Measurements from ENCODE around the gene CASP5.
A peak's percentile ranks its signal among the peaks of the same experiment; 100 is the strongest.
"Not testable (repeated sequence)": the region's sequence is repeated elsewhere in the genome, so short reads cannot be mapped to it uniquely, and the experiment has no call there.

CASP5 gene

DNA sequence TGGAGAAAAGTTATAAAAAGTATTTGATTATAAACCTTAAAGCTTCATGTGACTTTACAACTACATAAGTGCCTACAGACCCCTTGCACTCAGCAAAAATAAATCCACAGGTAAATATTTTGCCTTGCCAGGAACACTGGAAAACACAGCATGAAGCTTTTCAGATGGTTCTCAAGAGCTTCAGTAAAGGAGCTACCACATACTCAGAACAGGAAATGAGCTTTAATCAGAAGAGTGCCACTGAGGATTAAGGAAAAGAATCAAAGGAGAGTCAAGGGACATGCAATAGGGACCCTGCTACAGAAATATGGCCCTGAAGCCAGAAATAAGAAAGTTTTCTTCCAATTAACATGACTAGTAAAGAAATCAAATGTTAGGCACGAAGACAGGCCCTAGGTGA is 10.8 kb upstream of the CASP5 start:
- DNase-seq (ENCODE audit: low read depth, low spot score): no peak

DNA sequence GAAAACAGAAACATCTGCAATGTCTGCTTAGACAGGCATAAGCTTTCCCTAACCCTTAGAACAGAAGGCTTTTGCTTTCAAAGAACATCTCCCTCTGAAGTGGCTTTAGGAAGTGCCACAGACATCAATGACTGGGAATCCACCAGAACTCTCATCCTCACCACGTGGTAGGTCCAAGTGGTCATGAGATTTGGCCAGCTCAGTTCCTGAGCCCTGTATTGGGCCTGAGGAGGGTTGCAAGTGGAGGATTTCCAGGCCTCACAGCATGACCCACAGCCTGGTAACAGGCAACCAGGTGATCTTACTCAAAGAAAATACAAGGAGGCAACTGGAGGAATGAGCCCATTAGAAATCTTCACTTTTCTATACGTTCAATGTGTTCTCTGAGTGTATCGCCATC is 10.4 kb upstream of the CASP5 start:
- no peak for DNase-seq (ENCODE audit: low read depth, low spot score)

GRCh38 chr11:105032495-105032894 is 9.5 kb upstream of the CASP5 start:
- no peak for DNase-seq (ENCODE audit: low read depth, low spot score)

- DNase-seq (ENCODE audit: low read depth, low spot score): no peak
These were observed 4.7 kb upstream of the CASP5 start for GRCh38 chr11:105027678-105028077.

- no peak for DNase-seq (ENCODE audit: low read depth, low spot score)
These were observed 1.4 kb upstream of the CASP5 start for GRCh38 chr11:105024394-105024793.

DNA sequence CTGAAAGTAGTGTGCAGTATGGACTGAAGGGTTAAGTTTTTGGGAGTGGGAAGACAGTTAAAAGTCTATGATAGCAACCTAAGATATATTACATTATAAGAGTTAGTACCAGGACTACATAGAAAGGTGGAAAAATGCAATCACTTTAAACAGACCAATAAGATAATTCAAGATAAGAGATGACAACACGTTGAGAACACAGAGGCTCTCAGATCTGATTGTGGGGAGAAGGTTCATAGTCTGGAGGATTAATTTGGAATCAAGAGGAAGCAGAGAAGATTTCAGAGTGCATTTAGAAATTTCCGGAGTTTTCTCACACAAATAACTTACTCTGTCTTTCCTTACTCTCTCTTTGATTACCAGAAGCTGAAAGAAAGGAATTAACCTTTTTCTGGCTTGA is 441 bp downstream of the CASP5 start:
- no peak for DNase-seq (ENCODE audit: low read depth, low spot score)

DNA sequence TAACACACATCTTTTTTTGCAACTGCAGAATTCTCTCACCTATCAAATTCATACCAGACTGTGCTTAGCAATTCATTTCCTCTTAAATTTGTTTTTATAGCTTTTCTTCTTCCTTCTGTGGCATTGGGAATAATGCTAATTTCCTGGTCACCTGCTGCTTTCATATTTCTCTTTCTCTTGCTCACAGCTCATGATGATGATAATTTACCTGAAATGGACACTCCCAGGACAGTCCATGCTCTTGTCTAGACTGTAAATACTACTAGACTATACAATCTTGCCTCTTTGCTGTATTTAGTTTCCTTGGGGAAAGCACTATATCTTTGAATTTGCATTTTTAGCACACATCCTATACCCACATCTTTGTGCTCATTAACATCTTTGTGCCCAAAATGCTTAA is 15.5 kb downstream of the CASP5 start:
- no peak for DNase-seq (ENCODE audit: low read depth, low spot score)

GRCh38 chr11:105005451-105005845 is 17.5 kb downstream of the CASP5 start:
- DNase-seq (ENCODE audit: low read depth, low spot score): no peak

DNA sequence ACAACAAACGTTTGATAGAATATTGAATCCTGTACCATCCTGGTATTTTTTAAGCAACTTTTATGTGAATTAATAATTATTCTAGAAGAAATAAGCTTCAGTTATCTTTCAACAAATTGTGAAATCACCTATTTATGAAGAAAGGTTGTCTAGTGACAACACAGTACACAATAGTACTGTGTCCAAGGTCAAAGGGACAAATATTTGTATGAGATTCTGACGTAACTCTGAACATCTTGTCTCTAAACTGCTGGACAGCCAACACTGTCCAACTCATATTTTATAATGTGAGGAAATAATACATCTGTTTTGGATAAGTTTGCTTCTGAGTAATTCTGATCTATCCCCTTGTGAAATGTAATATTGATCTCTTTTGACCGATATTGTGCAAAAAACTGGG is 18.9 kb downstream of the CASP5 start:
- no peak for DNase-seq (ENCODE audit: low read depth, low spot score)

DNA sequence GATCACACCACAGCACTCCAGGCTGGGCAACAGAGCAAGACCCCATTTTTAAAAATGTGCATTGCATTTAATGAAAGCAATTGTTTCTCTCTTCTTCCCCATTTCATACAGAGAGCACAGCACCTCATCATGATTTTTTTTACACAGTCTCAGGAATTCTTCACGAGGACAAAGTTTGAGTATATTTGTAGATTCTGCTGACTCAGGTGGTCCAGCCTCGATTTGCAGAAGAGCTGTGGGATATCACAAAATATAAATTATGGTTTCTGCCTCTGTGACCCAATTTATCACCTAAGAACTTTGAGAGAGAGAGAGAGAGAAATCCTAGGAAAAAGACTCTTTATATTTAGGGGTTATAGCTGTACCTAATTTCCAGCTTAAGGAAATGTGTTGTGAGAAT is 19.8 kb downstream of the CASP5 start:
- no peak for DNase-seq (ENCODE audit: low read depth, low spot score)

GRCh38 chr11:105000797-105001196 is 22.2 kb downstream of the CASP5 start:
- no peak for DNase-seq (ENCODE audit: low read depth, low spot score)

DNA sequence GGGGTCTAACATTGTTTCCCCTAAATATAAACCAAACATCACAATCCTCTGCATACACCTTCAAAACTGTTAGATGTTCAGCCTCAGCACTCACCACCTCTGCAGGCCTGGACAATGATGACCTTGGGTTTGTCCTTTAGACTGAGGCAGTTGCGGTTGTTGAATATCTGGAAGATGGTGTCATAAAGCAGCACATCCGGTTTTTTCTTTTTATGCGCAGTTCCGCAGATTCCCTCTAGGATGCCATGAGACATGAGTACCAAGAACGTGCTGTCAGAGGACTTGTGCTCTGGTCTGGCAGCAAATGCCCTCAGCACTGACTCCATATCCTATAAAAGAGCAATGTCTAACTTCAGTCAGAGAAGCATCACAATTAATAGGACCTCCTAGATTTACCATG is 22.8 kb downstream of the CASP5 start:
- DNase-seq (ENCODE audit: low read depth, low spot score): no peak

GRCh38 chr11:104999721-105000120 is 23.2 kb downstream of the CASP5 start:
- no peak for DNase-seq (ENCODE audit: low read depth, low spot score)

- DNase-seq (ENCODE audit: low read depth, low spot score): no peak
These were observed 25.7 kb downstream of the CASP5 start for GRCh38 chr11:104997288-104997687.

DNA sequence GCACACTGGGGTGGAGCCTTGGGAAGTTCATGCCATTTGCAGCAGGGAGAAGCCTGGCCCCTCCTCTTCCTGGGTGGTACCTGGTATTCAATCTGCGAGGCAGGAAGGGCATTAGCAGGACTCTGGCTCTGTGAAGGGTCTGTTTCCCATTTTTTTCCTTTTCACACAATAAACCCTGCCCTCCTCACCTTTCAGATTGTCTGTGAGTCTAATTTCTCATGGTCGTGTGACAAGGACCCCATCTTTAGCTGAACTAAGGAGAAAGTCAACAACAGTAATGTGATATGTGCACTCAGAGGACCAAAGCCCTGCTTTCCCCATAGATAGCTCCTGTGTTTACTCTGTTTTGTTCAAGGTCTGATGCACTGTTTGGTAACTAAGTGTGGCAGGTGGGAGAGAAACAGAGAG is 28.0 kb downstream of the CASP5 start:
- no peak for DNase-seq (ENCODE audit: low read depth, low spot score)

DNA sequence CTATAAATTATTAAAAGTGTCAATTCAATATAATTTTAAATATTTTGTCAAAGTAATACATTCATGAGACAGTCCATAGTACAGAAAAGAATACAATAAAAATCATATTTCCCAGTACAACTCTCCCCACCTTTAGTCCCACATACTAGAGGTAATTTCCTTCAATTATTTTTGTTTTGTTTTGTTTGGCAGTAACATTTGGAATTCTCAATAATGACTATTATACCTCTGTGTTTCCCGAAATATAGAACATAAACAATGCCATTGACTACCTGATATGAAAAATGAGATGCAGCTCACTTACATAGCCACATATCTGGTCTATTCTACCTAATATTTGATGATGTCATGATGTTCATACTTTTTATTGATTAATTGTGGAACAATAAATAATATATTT is 30.2 kb downstream of the CASP5 start:
- DNase-seq (ENCODE audit: low read depth, low spot score): no peak

DNA sequence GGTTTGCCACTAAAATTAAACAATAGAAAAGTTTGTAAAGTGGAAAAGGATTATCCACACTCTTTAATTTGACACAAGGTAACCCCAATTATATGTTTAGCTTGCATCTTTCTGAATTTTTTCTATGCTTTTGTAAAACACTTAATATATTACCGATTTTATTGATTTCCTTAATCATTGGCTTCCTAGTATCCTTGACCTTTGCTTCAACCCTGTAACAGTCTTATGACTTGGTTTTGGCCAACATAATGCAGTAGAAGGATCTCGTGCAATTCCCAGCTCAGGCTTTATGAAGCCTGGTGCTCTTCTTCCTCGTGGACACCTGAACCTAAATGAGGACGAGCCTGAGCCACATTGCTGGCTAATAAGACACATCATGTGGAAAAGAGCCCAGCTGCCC is 31.0 kb downstream of the CASP5 start:
- DNase-seq (ENCODE audit: low read depth, low spot score): no peak

DNA sequence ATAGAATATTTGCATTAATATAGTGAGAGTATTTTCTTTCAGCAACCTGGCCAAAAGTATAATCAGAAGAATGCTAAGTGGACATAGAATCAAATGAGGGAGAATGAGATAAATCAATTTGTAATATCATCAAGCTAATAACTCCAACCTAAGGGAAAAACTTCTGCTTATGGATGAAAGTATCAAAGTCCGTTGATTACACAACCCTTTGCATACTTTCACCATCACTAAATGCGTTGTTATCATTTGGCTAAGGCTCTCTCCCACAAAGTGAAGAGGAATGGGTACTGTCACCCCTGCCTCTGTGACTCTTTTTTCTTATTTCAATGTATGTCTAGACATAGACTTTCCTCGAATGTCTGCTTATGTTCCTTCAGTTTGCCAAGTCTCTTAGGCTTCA is 38.2 kb downstream of the CASP5 start:
- DNase-seq (ENCODE audit: low read depth, low spot score): no peak

DNA sequence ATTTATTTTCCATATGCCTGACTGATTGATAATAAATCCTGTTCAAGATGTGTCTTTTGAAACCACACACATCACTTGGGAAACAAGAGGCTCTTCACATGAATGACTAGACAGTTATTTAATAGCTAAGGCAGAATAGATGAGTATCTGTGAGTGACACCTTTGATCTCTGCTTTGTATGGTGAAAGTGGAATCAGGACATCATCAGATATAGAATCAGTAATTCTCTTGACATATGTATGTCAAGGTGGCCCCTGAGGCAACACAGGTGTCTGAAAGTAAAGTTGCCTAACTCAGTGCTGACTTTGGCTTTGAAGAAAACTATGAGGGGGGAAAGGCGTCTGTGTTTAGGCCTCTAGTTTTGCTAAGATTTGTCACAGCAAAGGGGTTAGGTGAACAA is 43.1 kb downstream of the CASP5 start:
- no peak for DNase-seq (ENCODE audit: low read depth, low spot score)

DNA sequence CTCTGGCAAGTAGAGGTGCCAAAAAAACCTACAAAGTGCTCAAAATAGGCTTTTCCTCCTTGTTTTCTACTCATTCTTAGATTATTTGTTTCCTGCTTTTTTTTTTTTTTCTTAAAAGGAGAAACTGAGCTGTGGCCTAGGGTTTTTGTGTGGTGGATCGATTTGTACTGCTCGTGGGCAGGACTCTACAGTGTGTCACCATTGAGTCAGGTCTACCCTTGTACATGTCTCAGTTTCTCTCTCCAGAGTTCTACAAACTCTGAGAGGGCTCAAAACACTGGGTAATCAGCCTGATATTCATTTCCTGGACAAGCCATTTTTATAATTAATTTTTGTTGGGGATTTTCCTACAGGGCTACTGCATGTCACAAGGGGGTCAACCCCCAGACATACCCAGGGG is 49.4 kb downstream of the CASP5 start:
- no peak for DNase-seq (ENCODE audit: low read depth, low spot score)

GRCh38 chr11:104972924-104973323 is 50.0 kb downstream of the CASP5 start:
- DNase-seq (ENCODE audit: low read depth, low spot score): not testable (repeated sequence)

GRCh38 chr11:104970756-104971155 is 52.2 kb downstream of the CASP5 start:
- no peak for DNase-seq (ENCODE audit: low read depth, low spot score)

DNA sequence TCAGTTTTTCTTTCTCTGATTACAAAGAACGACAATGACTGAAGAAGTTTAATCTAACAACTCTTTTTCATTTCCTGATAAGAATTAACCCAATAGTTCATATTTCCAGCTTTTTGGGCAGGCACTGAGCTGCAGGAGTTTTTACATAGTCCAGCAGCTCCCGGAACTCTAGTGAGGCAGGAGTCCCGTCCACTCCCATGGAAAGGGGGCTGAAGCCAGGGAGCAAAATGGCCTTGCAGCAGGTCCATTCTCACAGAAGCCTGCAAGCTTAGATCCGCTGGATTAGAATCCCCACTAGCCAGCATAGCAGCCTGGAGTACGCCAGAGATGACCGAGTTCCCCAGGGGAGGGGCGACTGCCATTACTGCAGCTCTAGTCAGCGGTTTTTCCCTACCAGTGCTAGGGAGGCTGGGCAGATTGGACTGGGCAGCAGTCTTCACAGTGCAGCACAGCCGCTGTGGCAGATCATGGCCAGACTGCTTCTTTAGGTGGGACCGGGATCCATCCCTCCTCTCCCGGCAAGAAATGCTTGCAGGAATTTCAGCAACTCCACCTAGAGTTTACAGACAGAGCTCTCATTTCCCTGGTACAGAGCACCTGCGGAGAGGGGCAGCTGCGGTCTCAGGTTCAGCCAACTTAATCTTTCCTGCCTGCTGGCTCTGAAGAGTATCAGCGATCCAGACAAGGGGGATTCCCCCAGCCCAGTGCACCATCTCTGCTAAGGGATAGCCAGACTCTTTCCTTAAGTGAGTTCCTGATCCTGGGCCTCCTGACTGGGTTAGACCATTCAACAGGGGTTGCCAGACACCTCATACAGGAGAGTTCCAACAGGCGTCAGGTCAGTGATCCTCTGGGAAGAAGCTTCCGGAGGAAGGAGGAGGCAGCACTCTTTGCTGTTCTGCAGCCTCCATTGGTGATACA is 53.9 kb downstream of the CASP5 start:
- DNase-seq (ENCODE audit: low read depth, low spot score): no peak

DNA sequence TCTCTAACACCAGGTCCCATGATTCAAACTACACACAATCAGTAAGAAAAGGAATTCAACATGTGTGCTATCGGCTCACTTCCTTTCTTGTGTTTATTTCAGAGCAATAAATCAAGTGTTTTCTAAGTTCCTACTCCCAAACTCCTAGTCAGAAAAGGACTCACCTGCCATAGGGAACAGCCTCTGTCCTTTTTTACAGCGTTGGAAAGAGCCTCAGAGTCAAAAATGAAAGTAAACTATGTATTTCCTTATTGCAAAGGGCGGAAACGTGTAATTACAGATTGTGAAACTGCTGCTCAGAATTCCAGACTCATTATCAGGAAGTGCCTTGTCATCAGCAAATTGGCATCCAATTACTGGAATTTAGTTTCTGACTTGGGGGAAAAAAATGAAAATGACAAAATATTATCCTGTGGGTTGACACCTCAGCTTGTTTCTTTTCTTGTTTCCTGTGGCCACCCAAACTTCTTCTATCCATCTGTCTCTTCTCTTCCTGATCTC is 54.6 kb downstream of the CASP5 start, which contains the start of gene CASP4:
CASP4 (minus strand) TSS at position 220 of the 501 bp plus-strand sequence; CDS start at position 171, 49 bp downstream.
- peak; percentile 18 for DNase-seq (ENCODE audit: low read depth, low spot score)
